Activated T-helper 2 cell treated with anti-CD3 and anti-CD28 coated beads, Interferon-gamma antibody, Interleukin-2, Interleukin-4, amounts not matched to agents 10 μg/mL and 5 μg/mL and 100 μg/mL, durations not matched to agents 14 hours and 24 hours and 36 hours (primary cell): ENCODE data around the gene HDDC3. TPM values are rescaled to one million over a fixed set of nuclear protein-coding genes. Genes with fewer than 3 reads are reported as not detected.

Experiments used
- DNase-seq: peaks from one replicate; pipeline ENCODE4 v3.0.0; 2021; ENCODE audit warnings: low spot score
- H3K27ac Mint-ChIP-seq: one replicate; pipeline ENCODE4 v1.8.0; 2021; ENCODE audit warnings: mixed read lengths
- H3K27me3 Mint-ChIP-seq: one replicate; pipeline ENCODE4 v1.8.0; 2021; ENCODE audit warnings: low read depth, mixed read lengths
- H3K36me3 Mint-ChIP-seq: one replicate; pipeline ENCODE4 v1.8.0; 2021; ENCODE audit warnings: low read depth, mixed read lengths
- H3K4me1 Mint-ChIP-seq: one replicate; pipeline ENCODE4 v1.8.0; 2021; ENCODE audit warnings: low read depth, mixed read lengths
- H3K4me3 Mint-ChIP-seq: one replicate; pipeline ENCODE4 v1.8.0; 2021; ENCODE audit warnings: low read depth, mild to moderate bottlenecking, moderate library complexity, mixed read lengths
- H3K9me3 Mint-ChIP-seq: one replicate; pipeline ENCODE4 v1.8.0; 2021; ENCODE audit warnings: mixed read lengths
- intact Hi-C: fragments of 100-400 bp; cut with micrococcal nuclease; formaldehyde crosslinking; loops from one replicate; pipeline ENCODE4 v1.15.1; 2023
- total RNA-seq: library from RNA; stranded (reverse); gene quantifications from 2 replicates; pipeline ENCODE4 v1.2.3, GENCODE V29; 2022

The HDDC3 gene
- total RNA-seq, 1 donor from 2014 or later, result 43.0 TPM

DNA sequence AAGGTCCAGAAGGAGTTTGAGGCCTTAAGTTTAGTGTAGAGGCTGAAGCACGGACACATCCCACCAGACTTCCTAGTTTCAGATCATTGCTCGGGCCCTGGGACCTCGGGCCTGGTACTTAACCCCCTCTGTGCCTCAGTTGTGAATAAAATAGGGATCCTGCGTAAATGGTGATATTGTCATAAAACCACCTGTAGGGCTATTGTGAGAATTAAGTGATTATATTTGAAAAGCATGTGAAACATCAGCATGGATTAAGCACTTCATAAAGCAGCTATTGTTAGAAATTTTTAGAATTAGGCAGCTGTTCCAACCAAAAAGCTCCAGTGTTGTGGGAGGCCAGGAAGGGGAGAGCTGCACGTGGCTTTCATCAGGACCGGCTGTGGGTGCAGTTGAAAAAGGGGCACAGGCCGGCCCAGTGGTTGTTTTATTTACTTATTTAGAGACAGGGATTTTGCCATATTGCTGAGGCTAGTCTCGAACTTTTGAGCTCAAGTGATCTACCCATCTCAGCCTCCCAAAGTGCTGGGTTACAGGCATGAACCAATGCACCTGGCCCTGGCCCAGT, 26.8 kb upstream of the HDDC3 start:
- no peaks in the 10 kb centered on the region for H3K9me3 Mint-ChIP-seq
- no peak overlapping the region for H3K27ac Mint-ChIP-seq
- peaks cover 54% of the 10 kb centered on the region for H3K36me3 Mint-ChIP-seq
- intact Hi-C loops, result loop anchor here (5.0 kb wide), 2 partner anchors 33 to 73 kb away; partner anchors contain the start of gene PRC1
- H3K4me3 Mint-ChIP-seq, result no peak overlapping the region
- H3K27me3 Mint-ChIP-seq, result no peaks in the 10 kb centered on the region
- H3K4me1 Mint-ChIP-seq, result peaks cover 14% of the 10 kb centered on the region
- DNase-seq, result no peak

DNA sequence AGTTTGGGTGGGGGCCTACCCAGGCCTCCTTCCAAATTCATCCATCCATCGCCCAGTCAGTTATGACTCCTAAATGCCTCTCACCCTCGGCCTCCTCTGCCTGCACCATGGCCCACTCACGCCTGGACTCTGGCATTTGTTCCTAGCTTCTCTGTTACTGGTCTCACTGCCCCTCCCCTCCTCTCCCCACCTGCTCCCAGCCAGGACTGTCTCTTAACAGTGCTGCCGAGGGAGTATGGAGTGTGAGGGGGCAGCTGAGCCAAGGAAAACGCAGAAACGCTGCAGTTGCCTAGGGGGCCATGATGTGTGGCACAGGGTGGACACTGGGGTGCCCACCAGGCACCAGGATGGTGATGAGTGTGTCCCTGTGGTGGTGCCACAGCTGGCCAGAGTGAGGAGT, 25.4 kb upstream of the HDDC3 start:
- no peaks in the 10 kb centered on the region for H3K27me3 Mint-ChIP-seq
- no peaks in the 10 kb centered on the region for H3K9me3 Mint-ChIP-seq
- H3K4me3 Mint-ChIP-seq, result peak overlapping the region; percentile 71
- H3K27ac Mint-ChIP-seq, result peak overlapping the region; percentile 34
- DNase-seq, result no peak
- peaks cover 18% of the 10 kb centered on the region for H3K4me1 Mint-ChIP-seq
- intact Hi-C loops, result loop anchor here (5.0 kb wide), 2 partner anchors 35 to 75 kb away; partner anchors contain the start of gene PRC1
- H3K36me3 Mint-ChIP-seq, result peaks cover 54% of the 10 kb centered on the region

DNA sequence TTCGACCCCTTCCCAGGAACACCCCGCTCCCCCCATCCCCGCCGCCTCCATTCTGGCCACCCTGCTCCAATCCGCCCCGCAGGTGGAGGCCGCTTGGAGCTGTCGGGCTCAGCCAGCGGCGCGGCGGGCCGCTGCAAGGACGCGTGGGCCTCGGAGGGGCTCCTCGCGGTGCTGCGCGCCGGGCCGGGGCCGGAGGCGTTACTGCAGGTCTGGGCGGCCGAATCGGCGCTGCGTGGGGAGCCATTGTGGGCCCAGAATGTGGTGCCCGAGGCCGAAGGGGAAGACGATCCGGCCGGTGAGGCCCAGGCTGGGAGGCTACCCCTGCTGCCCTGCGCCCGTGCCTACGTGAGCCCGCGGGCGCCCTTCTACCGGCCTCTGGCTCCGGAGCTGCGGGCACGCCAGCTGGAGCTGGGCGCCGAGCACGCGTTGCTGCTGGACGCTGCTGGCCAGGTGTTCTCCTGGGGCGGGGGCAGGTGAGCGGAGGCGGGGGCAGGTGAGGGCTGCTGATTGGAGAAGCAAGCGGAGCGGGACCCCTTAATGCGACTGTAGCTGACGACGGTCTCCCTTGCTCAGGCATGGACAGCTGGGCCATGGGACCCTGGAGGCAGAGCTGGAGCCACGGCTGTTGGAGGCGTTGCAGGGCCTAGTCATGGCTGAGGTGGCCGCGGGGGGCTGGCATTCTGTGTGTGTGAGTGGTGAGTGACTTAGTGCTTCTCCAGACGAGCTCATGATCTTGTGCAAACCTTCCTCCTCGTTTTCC, 24.9 kb upstream of the HDDC3 start:
- no peak for DNase-seq
- H3K9me3 Mint-ChIP-seq, result no peaks in the 10 kb centered on the region
- no peaks in the 10 kb centered on the region for H3K27me3 Mint-ChIP-seq
- peak overlapping the region; percentile 71 for H3K4me3 Mint-ChIP-seq
- peaks cover 17% of the 10 kb centered on the region for H3K4me1 Mint-ChIP-seq
- peak overlapping the region; percentile 34 for H3K27ac Mint-ChIP-seq
- peaks cover 53% of the 10 kb centered on the region for H3K36me3 Mint-ChIP-seq
- intact Hi-C loops, result loop anchor here (5.0 kb wide), 2 partner anchors 35 to 75 kb away; partner anchors contain the start of gene PRC1

DNA sequence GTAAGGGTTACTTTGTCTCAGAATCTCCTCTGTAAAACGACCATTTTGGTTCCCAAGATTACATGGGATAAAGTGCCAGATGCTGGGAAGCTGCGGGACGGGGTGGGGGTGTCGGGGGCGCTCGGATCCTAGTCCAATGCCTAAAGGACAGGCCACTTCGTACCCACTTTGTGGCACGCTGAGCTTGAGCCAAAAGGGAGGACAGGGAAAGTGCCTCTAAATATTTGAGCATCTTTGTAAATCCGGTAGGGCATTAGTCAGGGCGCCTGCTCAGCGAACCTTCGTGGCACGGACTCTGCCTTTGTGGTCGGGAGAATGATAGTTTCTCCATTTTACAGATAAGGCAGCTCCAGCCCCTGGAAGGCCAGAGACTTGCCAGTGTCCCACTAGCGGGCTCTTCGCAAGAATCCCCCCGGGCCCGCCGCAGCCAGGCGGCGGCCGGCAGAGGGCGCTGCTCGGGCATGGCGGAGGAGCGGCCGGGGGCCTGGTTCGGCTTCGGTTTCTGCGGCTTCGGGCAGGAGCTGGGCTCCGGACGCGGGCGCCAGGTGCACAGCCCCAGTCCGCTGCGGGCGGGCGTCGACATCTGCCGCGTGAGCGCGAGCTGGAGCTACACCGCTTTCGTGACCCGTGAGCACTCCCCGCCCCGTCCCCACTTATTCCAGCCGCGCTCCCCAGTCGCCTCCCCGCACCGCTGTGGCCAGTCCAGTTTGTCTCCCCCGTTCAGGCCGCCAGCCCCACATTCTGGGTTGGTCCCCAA, 24.1 kb upstream of the HDDC3 start:
- intact Hi-C loops, result loop anchor here (1.0 to 5.0 kb wide), 3 partner anchors 36 to 94 kb away; partner anchors contain the start of gene PRC1
- Mint-ChIP-seq H3K9me3 (no peaks in the 10 kb centered on the region), H3K27ac (peak overlapping the region; percentile 86), H3K27me3 (no peaks in the 10 kb centered on the region), H3K4me3 (peak overlapping the region; percentile 85), H3K36me3 (peaks cover 53% of the 10 kb centered on the region), H3K4me1 (peaks cover 15% of the 10 kb centered on the region)
- DNase-seq, result peak; percentile 50

DNA sequence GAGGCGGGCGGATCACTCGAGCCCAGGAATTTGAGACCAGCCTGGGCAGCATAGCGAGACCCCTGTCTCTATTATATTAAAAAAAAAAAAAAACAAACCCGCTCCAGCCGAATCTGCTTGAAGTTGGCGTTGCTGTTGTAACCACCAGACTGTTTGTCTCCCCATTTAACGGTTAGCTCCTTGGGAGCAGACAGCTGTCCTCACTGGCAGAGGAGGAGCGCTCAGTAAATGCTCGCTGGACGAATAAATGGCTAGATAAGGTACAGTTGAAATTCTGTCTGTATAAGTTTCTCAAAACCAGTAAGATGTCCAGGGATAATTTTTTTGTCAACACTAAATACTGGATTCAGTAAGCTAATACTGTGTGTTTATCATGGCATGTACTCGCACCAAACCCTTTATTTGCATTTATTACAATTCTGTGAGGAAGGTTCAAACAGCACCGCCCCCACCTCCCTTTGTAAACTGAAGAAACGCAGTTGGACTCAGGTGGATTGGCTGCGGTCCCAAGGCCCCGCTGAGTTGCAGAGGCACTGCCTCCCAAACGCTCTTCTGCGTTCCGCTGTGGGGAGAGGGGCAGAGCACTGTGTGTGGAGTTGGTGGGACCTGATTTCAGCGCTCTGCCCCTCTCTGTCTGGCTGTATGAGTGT, 23.4 kb upstream of the HDDC3 start:
- Mint-ChIP-seq H3K27me3 (no peaks in the 10 kb centered on the region), H3K4me3 (peak overlapping the region; percentile 85), H3K27ac (peak overlapping the region; percentile 93), H3K4me1 (peaks cover 15% of the 10 kb centered on the region), H3K9me3 (no peaks in the 10 kb centered on the region), H3K36me3 (peaks cover 48% of the 10 kb centered on the region)
- no peak for DNase-seq
- intact Hi-C loops, result loop anchor here (1.0 to 5.0 kb wide), 3 partner anchors 37 to 95 kb away; partner anchors contain the start of gene PRC1

DNA sequence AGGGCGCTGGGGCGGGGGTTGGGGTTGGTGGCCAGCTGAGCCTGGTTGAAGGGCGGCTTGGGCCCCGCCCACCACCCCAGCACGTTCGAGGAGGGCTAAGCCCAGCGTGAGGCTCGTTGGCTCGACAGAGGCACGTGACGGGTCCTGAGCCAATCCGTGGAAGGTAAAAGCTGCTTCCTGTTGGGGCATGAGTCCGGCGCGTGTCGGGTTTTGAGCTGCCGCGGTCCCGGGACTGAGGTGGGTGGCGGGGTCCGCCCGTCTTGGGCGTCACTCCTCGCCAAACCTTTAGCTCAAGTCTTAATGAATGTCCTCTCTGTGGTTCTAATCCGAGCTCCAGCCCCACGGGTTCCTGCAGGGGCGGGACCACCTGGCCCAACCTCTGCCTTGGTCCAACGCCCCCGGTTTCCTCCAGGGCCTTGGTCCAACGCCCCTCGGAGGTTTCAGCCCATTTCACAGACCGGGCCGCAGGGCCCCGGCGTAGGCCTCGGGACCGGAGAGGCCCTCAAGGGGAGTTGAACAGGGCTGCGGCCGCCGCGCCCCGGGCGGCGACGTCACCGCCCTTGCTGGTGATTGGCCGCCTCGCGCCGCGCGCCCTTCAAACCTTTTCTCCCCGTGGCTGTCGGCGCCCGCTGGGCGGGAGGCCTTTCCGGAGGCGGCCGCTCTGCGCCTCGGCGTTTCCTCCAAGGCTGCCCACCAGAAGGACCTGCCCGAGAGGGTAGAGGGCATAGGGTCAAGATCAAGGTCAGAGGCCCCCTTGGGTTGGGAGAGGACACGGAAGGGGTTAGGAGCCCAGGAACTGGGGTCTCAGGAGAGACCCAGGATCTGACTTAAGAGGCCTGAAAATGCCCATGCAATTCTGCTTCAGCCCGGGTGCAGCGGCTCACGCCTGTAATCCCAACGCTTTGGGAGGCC, 22.6 kb upstream of the HDDC3 start, which contains the start of gene RCCD1:
TSS of gene RCCD1 (plus strand) at position 173 of the 912 bp plus-strand sequence. CDS start 1,851 bp downstream, outside the sequence.
- DNase-seq, result peak; percentile 91
- H3K36me3 Mint-ChIP-seq, result peaks cover 46% of the 10 kb centered on the region
- no peaks in the 10 kb centered on the region for H3K27me3 Mint-ChIP-seq
- no peaks in the 10 kb centered on the region for H3K9me3 Mint-ChIP-seq
- H3K4me3 Mint-ChIP-seq, result peak within 1 kb of the TSS; percentile 85
- intact Hi-C loops, result loop anchor here (1.0 to 5.0 kb wide), 3 partner anchors 20 to 77 kb away; partner anchors contain the start of genes PRC1 and UNC45A
- H3K4me1 Mint-ChIP-seq, result peaks cover 15% of the 10 kb centered on the region
- peak within 1 kb of the TSS; percentile 93 for H3K27ac Mint-ChIP-seq

DNA sequence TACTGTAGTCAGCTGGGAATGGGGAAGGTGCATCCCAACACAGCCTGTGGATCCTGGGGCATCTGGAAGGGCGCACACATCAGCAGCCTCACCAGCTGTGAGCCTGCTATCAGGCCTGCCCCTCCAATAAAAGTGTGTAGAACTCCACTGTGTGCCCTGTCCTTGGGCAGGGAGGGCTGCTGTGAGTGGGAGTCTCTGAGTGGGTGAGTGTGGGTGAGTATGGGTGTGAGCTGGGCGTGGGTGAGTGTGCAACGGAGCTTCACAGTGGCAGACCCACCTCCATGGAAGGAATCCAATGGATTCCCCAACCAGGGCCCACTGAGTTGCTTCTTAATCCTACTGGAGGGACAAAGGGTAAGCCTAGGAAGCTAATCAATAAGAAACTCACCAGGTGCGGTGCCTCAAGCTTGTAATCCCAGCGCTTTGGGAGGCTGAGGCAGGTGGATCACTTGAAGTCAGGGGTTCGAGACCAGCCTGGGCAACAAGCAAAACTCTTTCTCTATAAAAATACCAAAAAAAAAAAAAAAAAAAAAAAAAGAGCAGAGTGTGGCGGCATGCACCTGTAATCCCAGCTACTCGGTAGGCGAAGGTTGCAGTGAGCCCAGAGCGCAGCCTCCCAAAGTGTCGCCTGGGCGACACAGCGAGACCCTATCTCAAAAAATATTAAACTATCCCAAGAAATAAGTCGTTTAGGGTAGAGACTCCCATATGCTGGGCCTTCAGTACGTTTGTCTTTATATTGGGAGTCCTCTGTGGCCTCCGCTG, 21.8 kb upstream of the HDDC3 start:
- Mint-ChIP-seq H3K4me1 (peaks cover 15% of the 10 kb centered on the region), H3K36me3 (peaks cover 47% of the 10 kb centered on the region), H3K27me3 (no peaks in the 10 kb centered on the region), H3K4me3 (peak overlapping the region; percentile 85), H3K9me3 (no peaks in the 10 kb centered on the region), H3K27ac (peak overlapping the region; percentile 93)
- no peak for DNase-seq
- intact Hi-C loops, result loop anchor here (1.0 kb wide), 1 partner anchor 19 kb away; the partner anchor contains the start of gene UNC45A

DNA sequence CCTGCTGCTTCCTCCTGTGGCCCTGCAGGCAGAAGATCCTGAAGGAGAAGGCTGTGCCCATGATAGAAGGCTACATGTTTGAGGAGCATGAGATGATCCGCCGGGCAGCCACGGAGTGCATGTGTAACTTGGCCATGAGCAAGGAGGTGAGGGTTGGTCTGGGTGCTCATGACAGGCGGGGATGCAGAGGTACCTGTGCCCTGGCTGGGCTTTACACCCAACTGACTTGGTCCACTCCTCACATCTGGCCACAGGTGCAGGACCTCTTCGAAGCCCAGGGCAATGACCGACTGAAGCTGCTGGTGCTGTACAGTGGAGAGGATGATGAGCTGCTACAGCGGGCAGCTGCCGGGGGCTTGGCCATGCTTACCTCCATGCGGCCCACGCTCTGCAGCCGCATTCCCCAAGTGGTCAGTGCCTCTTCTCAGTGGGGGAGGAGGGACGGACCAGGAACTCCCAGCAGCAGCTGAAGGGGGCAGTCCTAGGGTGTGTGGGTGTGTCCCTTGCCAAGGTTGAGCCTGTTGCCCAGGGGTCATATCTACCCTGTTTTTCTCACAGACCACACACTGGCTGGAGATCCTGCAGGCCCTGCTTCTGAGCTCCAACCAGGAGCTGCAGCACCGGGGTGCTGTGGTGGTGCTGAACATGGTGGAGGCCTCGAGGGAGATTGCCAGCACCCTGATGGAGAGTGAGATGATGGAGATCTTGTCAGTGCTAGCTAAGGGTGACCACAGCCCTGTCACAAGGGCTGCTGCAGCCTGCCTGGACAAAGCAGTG, 20.7 kb upstream of the HDDC3 start:
- H3K27ac Mint-ChIP-seq, result no peak overlapping the region
- peaks cover 15% of the 10 kb centered on the region for H3K4me1 Mint-ChIP-seq
- no peak for DNase-seq
- no peaks in the 10 kb centered on the region for H3K27me3 Mint-ChIP-seq
- intact Hi-C loops, result no loop called here
- peaks cover 56% of the 10 kb centered on the region for H3K36me3 Mint-ChIP-seq
- H3K4me3 Mint-ChIP-seq, result no peak overlapping the region
- no peaks in the 10 kb centered on the region for H3K9me3 Mint-ChIP-seq

DNA sequence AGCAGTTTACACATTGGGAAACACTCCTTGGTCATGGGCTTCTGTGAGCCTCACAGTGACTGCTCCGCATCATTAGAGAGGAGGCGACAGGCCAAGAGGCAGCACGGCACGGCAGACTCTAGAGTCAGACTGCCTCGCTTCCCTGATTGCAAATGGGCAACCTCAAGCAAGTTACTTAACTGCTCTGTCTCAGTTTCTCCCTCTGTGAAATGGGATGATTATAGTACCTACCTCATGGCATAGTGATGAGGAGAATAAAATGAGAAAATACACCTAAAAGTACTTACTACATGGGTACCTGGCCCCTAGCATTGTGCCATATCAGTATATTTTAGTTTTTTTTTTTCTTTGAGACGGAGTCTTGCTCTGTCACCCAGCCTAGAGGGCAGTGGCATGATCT, 18.3 kb upstream of the HDDC3 start:
- Mint-ChIP-seq H3K4me1 (peaks cover 5% of the 10 kb centered on the region), H3K27me3 (no peaks in the 10 kb centered on the region), H3K9me3 (no peaks in the 10 kb centered on the region), H3K4me3 (no peak overlapping the region), H3K36me3 (peaks cover 67% of the 10 kb centered on the region), H3K27ac (no peak overlapping the region)
- no peak for DNase-seq
- intact Hi-C loops, result no loop called here

DNA sequence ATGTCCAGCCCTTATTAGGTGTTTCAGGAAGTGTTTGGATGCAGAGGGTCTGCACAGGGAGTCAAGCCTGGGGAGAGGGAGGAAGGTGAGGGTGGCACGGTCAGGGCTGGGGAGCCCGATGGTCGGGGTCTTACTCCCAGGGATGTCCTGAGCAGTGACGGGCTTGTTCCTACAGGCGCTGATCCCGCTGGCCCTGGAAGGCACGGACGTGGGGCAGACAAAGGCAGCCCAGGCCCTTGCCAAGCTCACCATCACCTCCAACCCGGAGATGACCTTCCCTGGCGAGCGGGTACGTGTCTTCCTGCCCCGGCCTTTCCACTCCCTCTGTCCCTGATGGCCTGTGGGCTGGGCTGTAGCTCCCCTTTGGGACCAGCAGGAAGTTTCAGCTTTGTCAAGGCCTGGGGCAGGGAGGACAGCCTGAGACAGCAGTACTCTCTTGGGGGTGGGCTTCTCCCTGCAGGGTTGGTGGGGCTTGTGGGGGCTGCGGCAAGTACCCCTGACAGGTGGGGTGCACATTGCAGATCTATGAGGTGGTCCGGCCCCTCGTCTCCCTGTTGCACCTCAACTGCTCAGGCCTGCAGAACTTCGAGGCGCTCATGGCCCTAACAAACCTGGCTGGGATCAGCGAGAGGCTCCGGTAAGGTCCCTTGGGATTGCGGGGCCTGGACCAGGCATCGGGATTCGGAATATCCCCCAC, 17.8 kb upstream of the HDDC3 start:
- intact Hi-C loops, result no loop called here
- no peaks in the 10 kb centered on the region for H3K27me3 Mint-ChIP-seq
- no peak for DNase-seq
- no peaks in the 10 kb centered on the region for H3K9me3 Mint-ChIP-seq
- peaks cover 5% of the 10 kb centered on the region for H3K4me1 Mint-ChIP-seq
- H3K4me3 Mint-ChIP-seq, result no peak overlapping the region
- H3K27ac Mint-ChIP-seq, result no peak overlapping the region
- H3K36me3 Mint-ChIP-seq, result peaks cover 69% of the 10 kb centered on the region
